ENCODE results near the gene FSD2.
A peak's percentile ranks its signal among the peaks of the same experiment; 100 is the strongest.
"Not testable (repeated sequence)": the region's sequence is repeated elsewhere in the genome, so short reads cannot be mapped to it uniquely, and the experiment has no call there.

The FSD2 gene

DNA sequence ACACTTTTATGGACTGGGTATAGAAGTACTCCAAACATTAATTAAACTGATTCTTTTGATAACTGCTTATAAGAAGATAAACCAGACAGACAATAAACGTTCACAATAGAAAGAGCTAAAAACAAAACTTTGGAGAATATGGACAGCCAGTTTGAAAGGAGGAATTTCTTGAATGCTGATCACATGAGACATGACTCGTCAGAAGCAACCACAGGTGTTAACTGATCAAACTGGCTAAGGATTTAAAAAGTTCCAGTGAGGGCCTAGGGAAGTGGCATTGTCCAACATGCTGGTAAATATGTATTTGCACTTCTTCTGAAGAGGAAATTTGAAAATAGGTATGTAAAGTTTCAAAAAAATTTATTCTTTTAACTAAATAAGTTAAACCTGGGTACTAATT, 66.8 kb downstream of the FSD2 start:
- no peak for DNase-seq (ENCODE audit: low read depth in 2 of 2)

DNA sequence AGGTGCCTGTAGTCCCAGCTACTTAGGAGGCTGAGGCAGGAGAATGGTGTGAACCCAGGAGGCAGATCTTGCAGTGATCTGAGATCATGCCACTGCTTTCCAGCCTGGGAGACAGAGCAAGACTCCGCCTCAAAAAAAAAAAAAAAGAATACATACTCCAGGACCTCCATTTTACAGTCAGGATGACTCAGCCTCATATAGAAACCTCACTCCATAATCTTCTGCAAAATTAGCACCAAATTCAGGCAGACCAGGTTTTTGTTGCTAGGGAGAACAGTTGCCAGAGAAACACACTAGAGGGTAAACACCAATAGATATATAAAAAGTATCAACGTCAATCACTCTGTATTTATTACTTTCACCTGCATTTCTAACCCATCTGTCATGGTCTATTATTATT, 67.9 kb downstream of the FSD2 start:
- DNase-seq (ENCODE audit: low read depth in 2 of 2), result no peak

DNA sequence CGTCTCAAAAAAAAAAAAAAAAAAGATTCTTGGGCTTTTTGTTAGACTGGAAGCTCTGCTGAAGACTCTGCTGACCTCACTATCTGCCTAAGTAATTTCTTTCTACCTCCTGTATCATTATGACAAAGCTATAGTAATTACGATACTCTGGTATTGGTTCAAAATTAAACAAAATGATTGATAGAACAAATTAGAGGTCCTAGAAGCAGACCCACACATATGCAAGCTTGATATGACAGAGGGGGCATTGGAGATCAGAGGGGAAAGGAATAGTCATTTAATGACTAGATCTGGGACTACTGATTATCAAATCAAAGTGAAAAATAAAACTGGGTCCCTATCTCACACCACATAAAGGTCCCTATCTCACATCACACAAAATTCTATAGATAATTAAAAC, 74.3 kb downstream of the FSD2 start:
- no peak for DNase-seq (ENCODE audit: low read depth in 2 of 2)

DNA sequence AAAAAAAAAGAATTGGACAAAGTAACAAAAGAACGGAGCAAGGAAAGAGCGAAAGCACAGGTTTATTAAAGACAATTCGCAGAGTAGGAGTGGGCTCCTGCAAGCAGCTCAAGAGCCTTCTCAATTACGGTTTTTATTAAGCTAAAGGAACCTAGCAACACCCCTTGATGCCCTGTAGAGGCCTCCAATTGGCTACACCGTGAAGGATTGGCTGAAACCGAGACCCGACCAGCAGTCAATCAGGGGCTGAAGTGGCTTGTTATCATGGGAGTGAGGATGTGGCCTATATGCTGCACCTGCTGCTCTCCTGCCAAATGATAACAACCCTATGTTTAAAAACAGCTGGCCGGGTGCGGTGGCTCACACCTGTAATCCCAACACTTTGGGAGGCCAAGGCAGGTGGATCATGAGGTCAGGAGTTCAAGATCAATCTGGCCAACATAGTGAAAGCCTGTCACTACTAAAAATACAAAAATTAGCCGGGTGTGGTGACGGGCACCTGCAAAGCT, 75.8 kb downstream of the FSD2 start:
- no peak for DNase-seq (ENCODE audit: low read depth in 2 of 2)

DNA sequence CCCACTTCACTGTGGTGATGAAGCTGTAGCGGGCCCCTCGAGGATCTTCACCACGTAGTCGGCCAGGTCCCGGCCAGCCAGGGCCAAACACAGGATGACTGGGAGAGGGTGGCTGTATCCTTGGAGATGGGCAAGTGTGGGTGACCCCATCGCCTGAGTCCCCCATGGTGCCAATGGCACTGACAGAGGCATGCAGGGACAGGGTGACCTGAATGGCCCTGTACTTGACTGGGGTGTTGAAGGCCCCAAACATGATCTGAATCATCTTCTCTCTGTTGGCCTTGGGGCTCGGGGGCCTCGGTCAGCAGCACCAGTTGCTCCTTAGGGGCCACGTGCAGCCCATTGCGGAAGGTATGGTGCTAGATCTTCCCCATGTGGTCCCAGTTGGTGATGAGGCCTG, 79.1 kb downstream of the FSD2 start:
- DNase-seq (ENCODE audit: low read depth in 2 of 2), result no peak

DNA sequence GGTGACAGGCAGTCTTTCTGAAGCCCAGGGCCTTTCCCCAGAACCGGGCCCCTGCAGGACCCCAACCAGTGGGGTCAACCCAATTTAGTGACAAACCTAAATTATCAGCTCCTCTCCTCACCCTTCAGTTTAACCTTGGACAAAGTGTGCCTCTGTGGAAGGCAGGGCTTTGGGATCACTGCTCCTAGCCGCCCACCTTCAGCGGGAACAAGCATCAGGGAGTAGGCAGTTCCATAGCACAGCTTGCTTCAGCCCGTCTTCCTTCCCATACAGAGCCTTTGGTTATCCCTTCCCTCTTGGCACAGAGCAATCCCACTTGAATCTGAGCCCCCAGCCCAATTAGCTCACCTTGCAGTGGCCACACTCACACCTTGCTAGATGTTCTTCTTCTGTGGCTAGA, 90.9 kb downstream of the FSD2 start:
- DNase-seq (ENCODE audit: low read depth in 2 of 2), result no peak

DNA sequence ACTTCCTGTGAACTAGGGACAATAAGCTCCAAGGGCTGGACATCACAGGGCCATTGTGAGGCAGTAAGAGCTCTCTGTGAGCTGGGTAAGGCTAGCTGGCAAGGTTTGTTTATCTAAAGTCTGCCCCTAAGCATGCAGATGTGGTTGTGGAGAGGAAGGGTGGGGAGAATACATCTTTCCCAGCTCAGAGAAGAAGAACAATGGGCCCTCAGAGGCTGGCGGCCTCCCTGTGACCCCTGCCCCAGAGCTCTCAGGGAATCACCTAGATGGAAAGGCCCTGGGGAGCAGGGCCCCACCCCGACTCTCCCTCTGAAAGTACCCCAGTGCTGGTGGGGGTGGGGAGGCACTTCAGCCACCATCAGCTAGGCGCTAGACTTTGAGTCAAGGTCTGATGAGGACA, 91.9 kb downstream of the FSD2 start:
- DNase-seq (ENCODE audit: low read depth in 2 of 2), result no peak

DNA sequence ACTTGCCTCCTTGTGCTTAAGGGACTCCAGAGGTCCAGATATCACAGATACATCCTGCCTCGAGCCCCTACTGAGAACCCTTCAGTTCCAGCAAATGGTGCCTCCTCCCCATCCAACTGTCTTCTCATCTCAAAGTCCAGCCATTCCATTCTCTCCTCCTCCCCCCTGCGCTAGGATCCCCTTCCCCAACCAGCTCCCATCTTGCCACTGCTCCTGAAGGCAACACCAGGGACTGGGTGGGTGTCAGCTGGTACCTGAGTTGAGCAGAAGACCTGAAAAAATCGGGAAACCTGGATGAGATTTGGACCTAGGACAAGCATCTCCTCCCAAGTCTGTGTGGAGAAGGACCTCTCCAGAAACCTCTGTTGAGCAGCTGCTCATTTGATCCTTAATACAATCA, 93.8 kb downstream of the FSD2 start:
- DNase-seq (ENCODE audit: low read depth in 2 of 2), result no peak

DNA sequence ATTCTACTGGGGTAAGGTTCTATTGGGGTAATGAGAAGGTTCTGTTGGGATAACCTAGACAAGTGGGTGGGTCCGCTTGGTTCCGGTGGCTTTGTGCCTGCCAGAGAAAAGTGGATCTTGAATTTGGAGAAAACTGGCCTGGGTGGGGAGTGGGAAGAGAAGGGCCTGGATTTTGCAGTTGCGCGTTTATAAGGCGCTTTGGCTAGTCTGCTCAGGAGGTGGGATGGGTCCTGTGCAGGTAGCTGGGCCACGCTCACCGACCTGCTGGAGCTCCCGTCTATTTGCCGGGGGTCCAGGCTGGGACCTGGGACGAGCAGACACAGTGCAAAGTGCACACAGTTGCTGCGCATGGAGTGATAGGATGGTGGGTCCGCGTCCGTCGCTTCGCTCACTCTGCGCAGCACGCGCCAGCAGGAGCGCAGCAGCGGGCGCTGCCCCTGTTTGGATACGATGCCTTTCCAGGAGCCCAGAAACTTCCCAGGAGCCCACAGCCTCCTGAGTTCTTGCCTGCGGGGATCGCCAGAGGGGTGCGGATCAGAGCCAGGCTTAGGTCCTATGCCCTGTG, 94.9 kb downstream of the FSD2 start:
- no peak for DNase-seq (ENCODE audit: low read depth in 2 of 2)

DNA sequence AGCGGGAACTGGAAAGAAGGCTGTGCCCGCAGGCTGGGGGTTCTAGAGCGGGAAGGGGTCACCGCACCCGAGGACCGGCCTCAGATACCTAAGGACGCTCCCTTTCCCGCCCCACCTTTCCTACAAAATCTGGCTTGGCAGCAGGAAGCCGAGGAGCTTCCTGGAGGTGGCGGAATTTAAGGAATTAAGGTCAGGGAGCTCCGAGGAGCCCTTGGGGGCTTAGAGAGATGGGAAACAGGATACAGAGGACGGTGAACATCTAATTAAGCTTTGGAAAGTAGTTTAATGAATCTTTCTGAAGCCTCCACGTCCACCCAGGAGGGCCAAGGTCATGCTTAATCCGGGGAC, 95.7 kb downstream of the FSD2 start:
- no peak for DNase-seq (ENCODE audit: low read depth in 2 of 2)

DNA sequence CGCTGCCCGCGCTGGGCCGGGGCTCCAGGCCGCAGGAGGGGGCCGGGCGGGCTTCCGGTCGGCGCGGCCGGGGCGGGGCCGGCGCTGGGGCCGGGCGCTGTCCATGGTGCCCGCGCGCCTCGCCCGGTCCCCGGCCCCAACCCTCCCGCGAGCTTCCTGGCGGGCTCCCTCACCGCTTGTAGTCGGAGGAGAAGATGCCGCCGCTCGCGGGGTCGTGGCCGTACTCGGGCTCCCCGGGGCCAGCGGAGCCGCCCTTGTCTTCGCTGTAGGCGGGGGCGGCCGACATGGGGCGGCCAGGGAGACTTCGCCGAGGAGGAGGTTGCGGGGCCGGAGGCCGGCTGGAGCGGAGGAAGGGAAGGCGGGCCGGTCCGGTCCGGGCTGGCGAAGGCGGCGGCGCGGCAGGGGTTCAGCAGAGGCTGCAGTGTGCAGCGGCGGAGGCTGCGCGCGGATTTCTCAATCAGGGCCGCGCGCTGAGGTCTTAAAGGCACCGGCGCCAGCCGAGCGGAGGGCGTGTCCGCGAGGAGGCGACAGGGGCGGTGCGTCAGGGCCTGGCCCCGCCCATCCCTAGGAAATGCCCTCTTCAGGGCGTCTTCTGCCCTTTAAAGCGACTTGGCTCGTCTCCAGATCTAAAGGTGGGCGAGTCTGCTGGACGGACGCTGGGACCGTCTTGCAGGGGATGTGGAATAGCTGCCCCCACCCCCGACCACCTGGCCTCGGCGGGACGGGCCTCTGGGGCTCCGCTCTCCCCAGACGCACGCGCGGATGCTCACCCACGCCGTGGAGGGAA, 96.3 kb downstream of the FSD2 start, which contains the start of gene AP3B2:
Gene AP3B2, minus strand, starts transcription at position 455 of the 787 bp plus-strand sequence. Its CDS starts 169 bp downstream, at position 286.
- peak; percentile 21 to 36 for DNase-seq (ENCODE audit: low read depth in 2 of 2)

DNA sequence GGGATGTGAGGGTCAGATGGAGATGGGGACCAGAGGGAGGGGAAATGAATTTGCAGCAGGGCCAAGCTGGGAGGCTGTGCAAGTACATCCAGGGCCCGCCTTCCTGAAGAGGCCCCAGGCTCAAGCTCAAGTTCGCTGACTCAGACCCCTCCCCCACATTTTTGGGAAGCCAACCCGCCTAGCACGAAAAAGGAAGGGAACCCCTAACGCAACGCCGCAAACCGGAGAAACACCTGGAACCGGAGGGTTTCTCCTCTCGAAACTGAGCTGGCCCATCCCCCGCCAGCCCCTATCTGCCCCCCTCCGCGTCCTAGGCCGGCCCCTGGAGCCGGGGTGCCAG, 96.8 kb downstream of the FSD2 start:
- DNase-seq (ENCODE audit: low read depth in 2 of 2), result no peak

DNA sequence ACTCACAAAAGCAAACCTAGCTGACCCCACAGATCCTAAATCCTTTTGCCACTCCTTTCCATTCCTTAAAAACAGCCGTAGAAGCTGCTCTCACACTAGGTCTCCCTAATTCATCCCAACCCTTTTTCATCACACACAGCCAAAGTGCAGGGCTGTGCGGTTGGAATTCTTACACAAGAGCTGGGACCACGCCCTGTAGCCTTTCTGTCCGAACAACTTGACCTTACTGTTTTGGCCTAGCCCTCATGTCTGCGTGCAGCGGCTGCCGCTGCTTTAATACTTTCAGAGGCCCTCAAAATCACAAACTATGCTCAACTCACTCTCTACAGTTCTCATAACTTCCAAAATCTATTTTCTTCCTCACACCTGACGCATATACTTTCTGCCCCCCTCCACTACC, 100.0 kb downstream of the FSD2 start:
- not testable (repeated sequence) for DNase-seq (ENCODE audit: low read depth in 2 of 2)
